ENCODE results near the gene TP53I3. TPM values are rescaled to one million over a fixed set of nuclear protein-coding genes. Genes with fewer than 3 reads are reported as not detected.

The TP53I3 gene
- polyA plus RNA-seq, 1 experiment: 45.1 TPM

- POLR2A ChIA-PET: no interaction called here
- Histone ChIP-seq H3K27me3 (ENCODE audit: control insufficient read depth, insufficient read depth, low read length) (no peaks in the 10 kb centered on the region), H3K4me3 (ENCODE audit: low read depth, low read length) (peak overlapping the region; percentile 72), H3K36me3 (ENCODE audit: control insufficient read depth, insufficient read depth, low read length) (peaks cover 13% of the 10 kb centered on the region)
- TF ChIP-seq CTCF (IDR thresholded peaks at IDR 0.05; ENCODE audit: insufficient read depth, low read depth, low read length): no peak
- CTCF ChIA-PET: interaction anchor here (0.5 to 3.5 kb wide), 15 partner anchors 9 to 299 kb away, joined by 3 to 44 read pairs (median 4); partner anchors contain the start of genes ATAD2B, FAM228B, PFN4 and SF3B6
- no peak for DNase-seq (ENCODE audit: low read depth)
Observed at GRCh38 chr2:24085200-24085489, 511 bp upstream of the TP53I3 start.

- ChIA-PET POLR2A (interaction anchor here (0.6 to 1.0 kb wide), 3 partner anchors 8 to 157 kb away, joined by 3 to 7 read pairs (median 3); partner anchors contain the start of genes ATAD2B and SF3B6), CTCF (interaction anchor here (0.6 to 3.5 kb wide), 36 partner anchors 9 to 373 kb away, joined by 3 to 44 read pairs (median 4); partner anchors contain the start of genes ATAD2B, MFSD2B and PFN4)
- no peaks in the 10 kb centered on the region for H3K27me3 ChIP-seq (ENCODE audit: control insufficient read depth, insufficient read depth, low read length)
- TF ChIP-seq CTCF (IDR thresholded peaks at IDR 0.05; ENCODE audit: insufficient read depth, low read depth, low read length): no peak
- H3K4me3 ChIP-seq (ENCODE audit: low read depth, low read length): peak overlapping the region; percentile 72
- H3K36me3 ChIP-seq (ENCODE audit: control insufficient read depth, insufficient read depth, low read length): peaks cover 13% of the 10 kb centered on the region
- DNase-seq (ENCODE audit: low read depth): peak; percentile 40
Observed at GRCh38 chr2:24083567-24084385, 858 bp downstream of the TP53I3 start.

GRCh38 chr2:24082787-24083566 lies 1.7 kb downstream of the TP53I3 start:
- no peak for TF ChIP-seq CTCF (IDR thresholded peaks at IDR 0.05; ENCODE audit: insufficient read depth, low read depth, low read length)

GRCh38 chr2:24080701-24081100 lies 3.9 kb downstream of the TP53I3 start:
- CTCF ChIA-PET: interaction anchor here (0.8 to 1.4 kb wide), 2 partner anchors 84 to 257 kb away, joined by 3 to 4 read pairs; no protein-coding TSS in a partner anchor
- Histone ChIP-seq H3K36me3 (ENCODE audit: control insufficient read depth, insufficient read depth, low read length) (peaks cover 13% of the 10 kb centered on the region), H3K4me3 (ENCODE audit: low read depth, low read length) (no peak overlapping the region), H3K27me3 (ENCODE audit: control insufficient read depth, insufficient read depth, low read length) (no peaks in the 10 kb centered on the region)
- POLR2A ChIA-PET: no interaction called here
- no peak for DNase-seq (ENCODE audit: low read depth)
- TF ChIP-seq CTCF (IDR thresholded peaks at IDR 0.05; ENCODE audit: insufficient read depth, low read depth, low read length): no peak

More at GRCh38 chr2:24082787-24083566, 1.7 kb downstream of the TP53I3 start:
- H3K27me3 ChIP-seq (ENCODE audit: control insufficient read depth, insufficient read depth, low read length): no peaks in the 10 kb centered on the region
- peaks cover 13% of the 10 kb centered on the region for H3K36me3 ChIP-seq (ENCODE audit: control insufficient read depth, insufficient read depth, low read length)
- CTCF ChIA-PET: interaction anchor here (0.8 to 3.5 kb wide), 20 partner anchors 9 to 301 kb away, joined by 3 to 44 read pairs (median 4); partner anchors contain the start of genes ATAD2B, MFSD2B and PFN4
- DNase-seq (ENCODE audit: low read depth): no peak
- H3K4me3 ChIP-seq (ENCODE audit: low read depth, low read length): peak overlapping the region; percentile 72
- POLR2A ChIA-PET: no interaction called here

- DNase-seq (ENCODE audit: low read depth): no peak
- Histone ChIP-seq H3K4me3 (ENCODE audit: low read depth, low read length) (peak overlapping the region; percentile 94), H3K27me3 (ENCODE audit: control insufficient read depth, insufficient read depth, low read length) (no peaks in the 10 kb centered on the region), H3K36me3 (ENCODE audit: control insufficient read depth, insufficient read depth, low read length) (peaks cover 11% of the 10 kb centered on the region)
- CTCF ChIA-PET: interaction anchor here (2.3 kb wide), 1 partner anchor 151 kb away, joined by 13 read pairs; the partner anchor contains the start of gene ATAD2B
- no peak for TF ChIP-seq CTCF (IDR thresholded peaks at IDR 0.05; ENCODE audit: insufficient read depth, low read depth, low read length)
- POLR2A ChIA-PET: interaction anchor here (0.7 kb wide), 1 partner anchor 63 kb away, joined by 12 read pairs; no protein-coding TSS in a partner anchor
Observed at GRCh38 chr2:24077879-24078278, 6.8 kb downstream of the TP53I3 start.

Measured in BJ (cell line).